NCI-H2107 treated with DMSO at 0.1 percent for 48 hours (cell line): ENCODE data around the gene RBM6.

Source experiments
- DNase-seq: peaks from one replicate; lab custom pipeline; 2025; ENCODE audit not compliant: unreplicated experiment; lab: John Stamatoyannopoulos, UW

Gene RBM6

GRCh38 chr3:50088725-50089608 lies 149.0 kb downstream of the RBM6 start, which contains the start of gene RBM5:
TSS of gene RBM5 (plus strand) at chr3:50088919. CDS start at chr3:50090435, 1,516 bp downstream.
- DNase-seq, result peak; percentile 69

GRCh38 chr3:50089609-50089945 lies 149.6 kb downstream of the RBM6 start:
- DNase-seq, result no peak

GRCh38 chr3:50090984-50091383 lies 151.0 kb downstream of the RBM6 start:
- no peak for DNase-seq

GRCh38 chr3:50095352-50095998 lies 155.5 kb downstream of the RBM6 start:
- no peak for DNase-seq

- no peak for DNase-seq
Measured at GRCh38 chr3:50100386-50100785, 160.4 kb downstream of the RBM6 start.

GRCh38 chr3:50100956-50101845 lies 161.3 kb downstream of the RBM6 start:
- DNase-seq, result no peak

- no peak for DNase-seq
Measured at GRCh38 chr3:50102558-50102957, 162.6 kb downstream of the RBM6 start.

- DNase-seq, result no peak
Measured at GRCh38 chr3:50111757-50112156, 171.8 kb downstream of the RBM6 start.

- peak; percentile 46 for DNase-seq
Measured at GRCh38 chr3:50112462-50112861, 172.5 kb downstream of the RBM6 start.

GRCh38 chr3:50117120-50117519 lies 177.2 kb downstream of the RBM6 start:
- no peak for DNase-seq

GRCh38 chr3:50118237-50118636 lies 178.3 kb downstream of the RBM6 start:
- no peak for DNase-seq

- no peak for DNase-seq
Measured at GRCh38 chr3:50119786-50120185, 179.8 kb downstream of the RBM6 start.

GRCh38 chr3:50120364-50121071 lies 180.6 kb downstream of the RBM6 start:
- DNase-seq, result no peak

GRCh38 chr3:50121072-50122032 lies 181.4 kb downstream of the RBM6 start:
- peak; percentile 18 for DNase-seq

GRCh38 chr3:50122071-50122470 lies 182.1 kb downstream of the RBM6 start:
- no peak for DNase-seq

- no peak for DNase-seq
Measured at GRCh38 chr3:50122661-50123391, 182.9 kb downstream of the RBM6 start.

GRCh38 chr3:50123394-50124051 lies 183.6 kb downstream of the RBM6 start:
- no peak for DNase-seq

- DNase-seq, result no peak
Measured at GRCh38 chr3:50124052-50124799, 184.3 kb downstream of the RBM6 start.
